GM18505 (cell line): ENCODE data around the gene BCORL1.

Experiments
- ATAC-seq: cut with Tn5 transposase; IDR thresholded peaks from one replicate; pipeline ENCODE4 v1.9.1; 2021; ENCODE audit not compliant: unreplicated experiment
- POLR2A ChIP-seq: IDR thresholded peaks from 4 replicates; pipeline ENCODE4 v1.6.1; 2011; ENCODE audit warnings: borderline replicate concordance; ENCODE audit not compliant: insufficient read depth, insufficient read length; ENCODE audit errors: extremely low read depth

BCORL1 gene

GRCh38 chrX:130094696-130095095 lies 112.3 kb downstream of the BCORL1 start:
- no peak for ATAC-seq
- TF ChIP-seq POLR2A = no peak

GRCh38 chrX:130095249-130096030 lies 113.0 kb downstream of the BCORL1 start:
- no peak for TF ChIP-seq POLR2A
- ATAC-seq = no peak

- ATAC-seq = no peak
- no peak for TF ChIP-seq POLR2A
Measured at GRCh38 chrX:130097507-130098209, 115.2 kb downstream of the BCORL1 start.

GRCh38 chrX:130098210-130098552 lies 115.7 kb downstream of the BCORL1 start:
- TF ChIP-seq POLR2A = no peak
- no peak for ATAC-seq

- TF ChIP-seq POLR2A = no peak
- no peak for ATAC-seq
Measured at GRCh38 chrX:130100180-130100579, 117.7 kb downstream of the BCORL1 start.

- ATAC-seq = no peak
- no peak for TF ChIP-seq POLR2A
Measured at GRCh38 chrX:130103605-130104004, 121.2 kb downstream of the BCORL1 start.

GRCh38 chrX:130105244-130105643 lies 122.8 kb downstream of the BCORL1 start:
- no peak for ATAC-seq
- no peak for TF ChIP-seq POLR2A

- TF ChIP-seq POLR2A = no peak
- ATAC-seq = no peak
Measured at GRCh38 chrX:130106071-130106470, 123.6 kb downstream of the BCORL1 start.
